T47D (cell line): Measurements from ENCODE around the gene RNF19B.
"Not testable (repeated sequence)": the region's sequence is repeated elsewhere in the genome, so short reads cannot be mapped to it uniquely, and the experiment has no call there.

Experiments
- DNase-seq, 2 experiments: peaks; one replicate each; pipeline versions ENCODE4 v3.0.0 to v3.0.0-alpha.2; 2011 to 2012; ENCODE audit warnings: low read depth in 1 of 2, low spot score in 1 of 2
- JUND ChIP-seq: IDR thresholded peaks from 2 replicates; pipeline ENCODE4 v1.6.1; 2012; ENCODE audit warnings: low read depth
- in situ Hi-C: cut with HindIII; loops from 2 replicates; pipeline ENCODE4 v1.10.0; 2016; ENCODE audit warnings: low sequenced_read_pairs, low pct_unique_long_range_greater_than_20kb

Gene RNF19B

DNA sequence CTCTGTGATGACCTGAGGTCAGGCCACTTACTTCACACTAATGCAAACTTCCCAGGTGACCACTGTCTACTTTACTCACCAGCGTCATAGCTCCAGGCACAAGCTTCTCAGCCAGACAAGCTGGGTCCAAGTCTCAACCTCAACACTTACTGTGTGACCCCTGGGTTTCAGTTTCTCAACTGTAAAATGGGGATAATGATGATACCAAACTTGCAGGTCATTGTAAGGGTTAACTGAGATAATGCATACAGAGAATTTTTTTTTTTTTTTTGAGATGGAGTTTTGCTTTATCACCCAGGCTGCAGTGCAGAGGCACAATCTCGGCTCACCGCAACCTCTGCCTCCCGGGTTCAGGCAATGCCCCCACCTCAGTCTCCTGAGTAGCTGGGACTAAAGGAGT, 37.4 kb upstream of the RNF19B start:
- TF ChIP-seq JUND: no peak
- in situ Hi-C loops: no loop called here
- no peak for DNase-seq

DNA sequence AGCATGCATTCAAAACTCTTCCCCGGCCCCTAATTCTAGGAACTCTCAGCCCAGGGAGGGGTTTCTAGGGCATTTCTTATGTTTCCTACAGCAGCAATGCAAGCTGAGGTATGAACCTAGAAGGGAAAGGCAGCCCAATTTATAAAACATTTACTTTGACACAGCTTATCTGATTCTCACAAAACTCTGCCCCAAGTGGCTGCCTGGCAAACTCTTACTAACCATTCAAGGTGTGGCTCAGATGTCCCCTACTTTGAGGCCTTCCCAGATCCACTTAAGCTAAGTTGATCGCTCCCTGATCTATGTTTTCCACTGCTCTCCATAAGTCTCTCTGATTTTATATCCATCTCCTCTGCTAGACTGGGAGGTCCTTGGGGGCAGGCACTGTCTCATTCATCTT, 36.7 kb upstream of the RNF19B start:
- TF ChIP-seq JUND: no peak
- peak in 1 of 2 experiments; percentile 31 for DNase-seq
- in situ Hi-C loops: no loop called here

GRCh38 chr1:33000427-33001026, 35.9 kb upstream of the RNF19B start:
- in situ Hi-C loops: no loop called here
- no peak for TF ChIP-seq JUND
- no peak for DNase-seq

DNA sequence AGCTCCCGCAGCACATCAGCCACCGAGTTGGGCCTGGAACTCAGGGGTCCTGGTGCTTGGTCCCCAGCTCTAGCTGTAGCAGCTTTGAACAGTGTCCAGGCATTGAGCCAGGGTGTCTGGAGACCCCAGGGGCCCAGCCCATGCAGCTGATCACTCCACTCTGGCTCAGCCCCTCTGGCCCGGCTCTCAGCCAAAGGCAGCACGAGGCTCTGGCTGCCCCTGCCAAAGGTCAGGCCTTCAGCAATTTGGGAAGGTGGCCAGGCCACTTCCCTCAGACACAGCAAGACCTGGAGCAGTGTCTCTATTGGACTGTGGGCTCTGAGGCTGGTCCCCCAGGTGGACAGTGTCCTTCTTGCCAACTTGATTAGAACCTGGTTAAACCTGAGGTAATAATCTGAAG, 34.4 kb upstream of the RNF19B start:
- in situ Hi-C loops: no loop called here
- no peak for TF ChIP-seq JUND
- DNase-seq: no peak

- no peak for TF ChIP-seq JUND
- in situ Hi-C loops: no loop called here
- DNase-seq: no peak
Measured at GRCh38 chr1:32998064-32998463, 33.5 kb upstream of the RNF19B start.

DNA sequence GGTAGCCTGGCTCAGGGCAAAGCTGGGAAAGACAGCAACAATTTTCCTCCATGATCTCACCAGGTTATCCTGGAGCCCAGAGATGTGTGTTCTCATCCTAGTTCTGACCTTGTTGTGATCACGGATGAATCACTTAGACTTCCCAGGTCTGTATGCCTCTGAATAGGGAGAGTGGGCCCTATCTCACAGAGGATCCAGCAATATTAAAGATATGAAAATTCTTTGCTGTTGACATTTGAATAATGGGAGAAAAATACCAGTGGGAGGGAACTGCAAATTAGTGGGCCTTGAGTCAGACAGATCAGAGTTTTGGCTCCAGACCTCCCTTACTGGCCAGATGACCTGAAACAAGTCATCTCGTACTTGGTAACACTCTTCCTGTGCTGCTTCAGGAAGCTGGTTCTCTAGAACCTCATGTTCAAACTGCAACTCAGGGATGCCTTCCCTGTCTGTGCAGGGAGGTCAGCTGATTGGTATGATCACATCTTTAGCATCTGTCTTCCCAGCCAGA, 32.8 kb upstream of the RNF19B start:
- in situ Hi-C loops: no loop called here
- DNase-seq: no peak
- TF ChIP-seq JUND: no peak

- in situ Hi-C loops, DNase-seq: not testable (repeated sequence)
Measured at GRCh38 chr1:32993324-32993636, 28.7 kb upstream of the RNF19B start.

DNA sequence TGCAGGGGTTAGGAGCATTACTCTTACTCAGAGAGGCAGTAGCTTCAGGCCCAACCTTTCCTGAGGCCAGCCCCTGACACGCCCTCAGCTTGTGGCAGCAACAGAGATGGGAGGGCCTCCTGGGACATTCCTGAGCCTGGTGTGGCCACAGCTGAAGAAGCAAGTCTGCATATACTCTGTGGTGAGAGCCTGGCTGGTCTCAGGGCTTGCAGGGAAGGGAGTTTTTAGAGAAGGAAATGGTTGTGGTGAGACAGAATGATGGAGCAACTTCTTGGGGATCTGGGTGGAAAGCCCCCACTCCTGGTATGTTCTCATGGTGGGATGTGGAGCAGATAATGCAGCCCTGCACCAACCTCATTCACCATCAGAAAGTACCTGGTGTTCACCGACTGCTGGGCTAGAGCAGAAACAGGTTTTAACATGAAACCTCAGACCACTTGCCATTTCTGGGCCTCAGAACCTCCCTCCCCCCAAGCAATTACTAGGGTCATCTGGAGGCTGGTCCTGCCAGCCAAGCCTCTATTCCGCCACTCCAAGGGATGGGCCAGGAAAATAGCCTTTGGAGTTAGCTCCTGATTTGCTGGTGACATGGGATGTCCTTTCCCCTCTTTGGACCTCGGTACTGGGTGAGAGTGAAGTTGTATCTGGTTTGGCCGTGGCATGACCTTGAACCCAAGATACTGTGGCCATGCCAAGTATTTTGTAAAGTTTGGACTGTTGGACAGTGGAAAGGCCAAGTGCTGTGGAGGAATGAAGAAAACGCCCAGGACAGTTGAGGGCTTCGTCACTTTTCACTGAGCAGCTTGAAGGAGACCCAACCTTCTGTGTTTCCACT, 28.1 kb upstream of the RNF19B start:
- in situ Hi-C loops: no loop called here
- TF ChIP-seq JUND: no peak
- peak; percentile 35 to 70 for DNase-seq

GRCh38 chr1:32991819-32992488, 27.3 kb upstream of the RNF19B start:
- in situ Hi-C loops: no loop called here

DNA sequence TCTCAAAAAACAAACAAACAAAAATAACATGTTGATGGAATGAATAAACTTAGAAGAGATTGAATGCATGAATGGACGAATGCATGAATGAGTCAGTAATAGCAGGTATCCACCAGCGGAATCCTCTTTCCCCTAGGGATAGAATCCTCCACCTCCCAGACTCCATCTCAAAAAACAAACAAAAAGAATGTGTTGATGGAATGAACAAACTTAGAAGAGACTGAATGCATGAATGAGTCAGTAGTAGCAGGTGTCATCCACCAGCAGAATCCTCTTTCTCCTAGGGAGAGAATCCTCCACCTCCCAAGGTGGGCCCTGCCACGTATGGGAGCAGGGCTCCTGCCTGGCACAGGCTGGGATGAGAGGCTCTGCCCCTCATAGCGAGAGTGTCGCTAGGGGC, 26.8 kb upstream of the RNF19B start:
- DNase-seq: no peak
- in situ Hi-C loops: no loop called here
- TF ChIP-seq JUND: no peak

More at GRCh38 chr1:32991819-32992488, 27.3 kb upstream of the RNF19B start:
- no peak for DNase-seq
- TF ChIP-seq JUND: no peak

DNA sequence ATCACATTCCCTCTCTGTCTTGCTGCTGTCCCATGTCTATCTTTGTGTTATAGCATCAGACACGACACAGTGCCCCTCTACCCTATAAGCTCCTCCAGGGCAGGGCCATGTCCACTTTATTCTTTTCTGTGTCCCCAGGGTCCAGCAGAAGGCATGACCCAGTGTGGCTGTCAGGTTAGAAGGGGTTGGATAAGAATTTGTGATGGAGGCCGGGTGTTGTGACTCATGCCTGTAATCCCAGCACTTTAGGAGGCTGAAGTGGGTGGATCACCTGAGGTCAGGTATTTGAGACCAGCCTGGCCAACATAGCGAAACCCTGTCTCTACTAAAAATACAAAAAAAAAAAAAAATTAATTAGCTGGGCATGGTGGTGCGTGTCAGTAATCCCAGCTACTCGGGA, 26.3 kb upstream of the RNF19B start:
- in situ Hi-C loops: no loop called here
- TF ChIP-seq JUND: no peak
- DNase-seq: no peak

- no peak for TF ChIP-seq JUND
- peak in 1 of 2 experiments; percentile 56 for DNase-seq
Measured at GRCh38 chr1:32989160-32990050, 24.8 kb upstream of the RNF19B start.

More at GRCh38 chr1:32989160-32990050, 24.8 kb upstream of the RNF19B start:
- in situ Hi-C loops: no loop called here
